22Rv1 (cell line): ENCODE results near the gene MYF6.

Source experiments
- H3K27ac ChIP-seq: fragments of 450-650 bp; 2 replicates; pipeline ENCODE4 v1.5.1; 2017
- ZFX ChIP-seq: fragments of 450-650 bp; IDR thresholded peaks from 2 replicates; pipeline ENCODE4 v1.6.1; 2017; ENCODE audit warnings: antibody characterized with exemption, borderline replicate concordance
- TF ChIP-seq, protein P1 (sequence below): fragments of 450-650 bp; IDR thresholded peaks from 2 replicates; pipeline ENCODE4 v1.5.1; 2017; ENCODE audit warnings: mild to moderate bottlenecking

Gene MYF6

DNA sequence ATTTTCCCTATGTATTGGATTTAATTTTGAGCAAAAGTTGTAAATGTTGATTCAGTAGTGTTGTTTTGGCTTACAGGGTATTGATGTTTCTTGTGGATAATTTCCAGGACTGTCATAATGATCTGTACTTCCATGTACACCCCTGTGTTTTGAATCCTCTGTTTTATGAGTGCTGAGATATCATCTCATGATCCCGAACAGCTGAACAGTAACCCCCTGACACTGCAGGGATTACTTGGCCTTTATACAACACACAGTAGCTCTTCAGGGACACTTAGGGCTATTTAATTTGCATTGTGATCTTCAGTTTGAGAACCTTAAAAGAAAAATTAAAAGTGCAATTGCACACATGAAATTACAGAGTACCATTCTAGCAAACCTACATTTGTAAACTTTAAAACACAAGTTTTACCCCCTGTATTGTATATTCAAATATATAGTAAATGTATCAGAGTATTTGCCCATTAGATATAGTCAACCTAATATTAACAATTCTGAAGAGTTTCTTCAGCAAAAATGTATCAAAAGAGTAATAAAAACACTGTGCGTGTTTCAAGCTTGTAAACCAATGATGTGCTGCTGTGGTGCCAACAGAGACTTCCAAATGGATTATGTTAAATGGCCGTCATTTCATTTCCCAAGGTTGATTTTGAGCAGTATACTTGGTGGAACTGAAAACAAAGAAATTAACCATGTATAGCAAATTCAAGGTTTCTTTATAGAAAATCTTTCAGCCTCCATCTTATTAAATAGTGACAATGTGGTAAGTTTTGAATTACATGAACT lies 27.9 kb upstream of the MYF6 start:
- H3K27ac ChIP-seq, result no peak overlapping the region
- TF ChIP-seq ZFX, result no peak
- TF ChIP-seq, protein P1, sequence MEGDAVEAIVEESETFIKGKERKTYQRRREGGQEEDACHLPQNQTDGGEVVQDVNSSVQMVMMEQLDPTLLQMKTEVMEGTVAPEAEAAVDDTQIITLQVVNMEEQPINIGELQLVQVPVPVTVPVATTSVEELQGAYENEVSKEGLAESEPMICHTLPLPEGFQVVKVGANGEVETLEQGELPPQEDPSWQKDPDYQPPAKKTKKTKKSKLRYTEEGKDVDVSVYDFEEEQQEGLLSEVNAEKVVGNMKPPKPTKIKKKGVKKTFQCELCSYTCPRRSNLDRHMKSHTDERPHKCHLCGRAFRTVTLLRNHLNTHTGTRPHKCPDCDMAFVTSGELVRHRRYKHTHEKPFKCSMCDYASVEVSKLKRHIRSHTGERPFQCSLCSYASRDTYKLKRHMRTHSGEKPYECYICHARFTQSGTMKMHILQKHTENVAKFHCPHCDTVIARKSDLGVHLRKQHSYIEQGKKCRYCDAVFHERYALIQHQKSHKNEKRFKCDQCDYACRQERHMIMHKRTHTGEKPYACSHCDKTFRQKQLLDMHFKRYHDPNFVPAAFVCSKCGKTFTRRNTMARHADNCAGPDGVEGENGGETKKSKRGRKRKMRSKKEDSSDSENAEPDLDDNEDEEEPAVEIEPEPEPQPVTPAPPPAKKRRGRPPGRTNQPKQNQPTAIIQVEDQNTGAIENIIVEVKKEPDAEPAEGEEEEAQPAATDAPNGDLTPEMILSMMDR, result no peak

DNA sequence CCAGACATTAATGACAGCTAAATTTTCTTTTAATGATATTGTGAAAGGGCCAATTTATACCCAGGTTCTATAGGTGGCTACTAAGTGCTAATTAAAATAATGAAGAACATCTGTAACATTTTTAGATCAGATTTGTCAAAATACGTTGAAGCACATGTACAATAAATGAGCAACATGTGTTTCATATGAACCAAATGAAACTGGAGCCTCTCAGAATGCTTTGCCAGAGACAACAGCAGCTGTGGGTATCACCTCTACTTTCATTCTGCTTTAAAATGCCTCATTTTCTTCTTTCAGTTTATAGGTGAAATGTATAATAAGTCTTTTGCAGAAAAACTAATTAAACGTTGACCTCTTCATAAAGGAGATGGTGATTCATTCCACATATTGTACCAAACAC lies 26.1 kb upstream of the MYF6 start:
- H3K27ac ChIP-seq, result no peak overlapping the region

DNA sequence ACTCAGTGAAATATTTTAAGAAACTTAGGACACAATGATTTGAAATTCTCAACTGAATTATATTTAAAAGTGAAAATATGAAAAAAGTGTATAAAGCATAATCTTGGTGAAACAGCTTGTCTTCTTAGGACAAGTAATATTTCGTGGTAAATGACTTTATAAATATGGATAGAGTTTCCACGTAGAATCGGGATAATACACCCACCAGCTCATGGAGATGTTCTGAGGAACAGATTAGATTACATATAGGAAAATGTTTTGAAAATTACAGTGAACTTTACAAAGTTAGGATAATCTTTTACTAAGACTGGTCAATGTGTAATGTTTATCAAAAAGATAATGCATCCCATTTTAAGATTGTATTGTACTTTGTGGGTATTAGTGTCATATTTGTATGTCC lies 25.6 kb upstream of the MYF6 start:
- TF ChIP-seq, protein P1, result no peak
- no peak for TF ChIP-seq ZFX

More for the DNA sequence above, 26.1 kb upstream of the MYF6 start:
- TF ChIP-seq, protein P1, result no peak

DNA sequence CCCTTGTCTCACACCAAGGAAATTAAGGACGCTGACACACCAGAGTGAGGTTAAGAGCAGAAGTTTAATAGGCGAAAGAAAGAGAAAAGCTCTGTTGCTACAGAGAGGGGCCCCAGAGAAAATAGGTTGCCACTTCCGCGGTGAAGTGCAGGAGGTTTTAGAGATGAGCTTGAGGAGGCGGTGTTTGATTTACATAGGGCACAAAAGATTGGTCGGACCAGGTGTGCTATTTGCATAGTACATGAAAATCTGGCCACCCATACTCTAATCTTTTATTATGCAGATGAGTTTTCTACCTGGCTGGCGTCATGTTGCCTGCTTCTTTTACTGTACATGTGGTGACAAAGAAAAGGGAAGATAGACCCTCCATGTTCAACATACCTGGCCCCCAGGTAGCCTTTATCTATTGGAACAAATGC lies 23.3 kb upstream of the MYF6 start:
- TF ChIP-seq, protein P1, result no peak
- TF ChIP-seq ZFX, result no peak
- H3K27ac ChIP-seq, result peak overlapping the region; percentile 9; the same call in 1 of the 2 replicates

More for the DNA sequence above, 25.6 kb upstream of the MYF6 start:
- H3K27ac ChIP-seq, result no peak overlapping the region

DNA sequence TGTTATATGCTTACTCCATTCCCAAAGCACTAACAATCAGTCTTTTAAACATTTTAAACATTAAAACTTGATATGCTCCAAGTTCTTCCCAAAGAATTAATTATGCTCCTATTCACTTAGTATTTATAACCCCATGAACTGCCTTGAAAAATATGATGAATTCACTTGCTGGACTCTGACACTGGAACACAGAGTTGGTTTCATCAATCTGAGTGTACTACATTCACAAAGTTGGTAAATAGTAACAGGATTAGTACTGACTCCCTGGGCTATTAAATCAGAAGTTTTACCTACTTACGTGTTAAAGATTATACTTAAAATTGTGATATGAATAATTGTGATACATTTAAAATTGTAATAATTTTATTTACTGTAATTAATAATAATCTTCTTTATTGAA lies 17.3 kb upstream of the MYF6 start:
- no peak for TF ChIP-seq ZFX
- TF ChIP-seq, protein P1, result no peak
- peak overlapping the region; percentile 59; the same call in 1 of the 2 replicates for H3K27ac ChIP-seq

DNA sequence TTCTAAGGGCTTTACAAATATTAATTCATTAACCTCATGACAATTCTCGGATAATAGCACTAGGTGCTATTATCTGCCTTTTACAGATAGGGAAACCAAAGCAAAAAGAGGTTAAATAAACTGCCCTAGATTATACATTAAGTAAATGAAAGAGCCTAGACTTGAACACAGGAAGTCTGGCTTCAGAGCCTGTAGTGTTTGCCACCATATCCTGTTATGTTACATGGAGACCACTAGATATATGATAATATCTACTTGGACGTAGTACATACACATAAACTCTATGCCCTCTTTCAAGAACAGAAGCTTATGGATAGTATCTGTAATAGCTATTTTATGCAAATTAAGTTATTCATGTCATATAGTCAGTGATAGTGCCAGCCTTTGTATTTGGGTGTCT lies 16.9 kb upstream of the MYF6 start:
- peak overlapping the region; percentile 59 for H3K27ac ChIP-seq
- TF ChIP-seq, protein P1, result no peak
- TF ChIP-seq ZFX, result no peak

DNA sequence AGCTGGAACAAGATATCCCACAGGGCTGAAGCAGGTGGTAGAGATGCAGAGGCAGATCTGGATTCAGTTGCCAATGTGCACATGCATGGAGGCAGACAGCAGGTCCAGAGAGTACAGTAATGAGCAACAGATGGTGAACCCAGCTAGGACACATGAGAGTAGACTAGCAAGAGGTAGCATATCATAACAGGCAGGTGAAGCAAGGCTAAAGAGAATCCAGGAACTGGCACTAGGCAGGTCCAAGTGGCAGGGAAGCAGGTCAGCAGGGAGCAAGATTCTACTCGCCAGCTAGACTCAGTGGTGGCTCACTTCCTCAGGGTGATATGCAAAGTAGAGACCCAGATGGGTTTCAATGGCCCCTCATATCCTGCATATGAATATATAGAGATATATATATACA lies 15.3 kb upstream of the MYF6 start:
- TF ChIP-seq, protein P1, result no peak
- TF ChIP-seq ZFX, result no peak
- peak overlapping the region; percentile 59 for H3K27ac ChIP-seq
